Breast epithelium (tissue), 3 donors: ENCODE data around the gene BRMS1L.

Source experiments
- CTCF ChIP-seq, 3 donors: fragments of 450-650 bp; IDR thresholded peaks; one replicate each; pipeline ENCODE4 v1.5.1; 2016 to 2017; ENCODE audit warnings: antibody characterized with exemption in 3 of 3, mild to moderate bottlenecking in 3 of 3, moderate library complexity in 3 of 3
- POLR2A ChIP-seq: fragments of 450-650 bp; IDR thresholded peaks from one replicate; pipeline ENCODE4 v1.6.1; 2016; ENCODE audit warnings: antibody characterized with exemption, mild to moderate bottlenecking, moderate library complexity
- POLR2AphosphoS5 ChIP-seq, 3 donors: sonication (generic); formaldehyde crosslinking; IDR thresholded peaks; one replicate each; pipeline ENCODE4 v1.6.1; 2017; ENCODE audit warnings: antibody characterized with exemption in 3 of 3

GRCh38 chr14:35806006-35806907 is 19.9 kb upstream of the BRMS1L start:
- TF ChIP-seq CTCF (IDR thresholded peaks at IDR 0.05) (no peak), POLR2A (no peak), POLR2AphosphoS5 (IDR thresholded peaks at IDR 0.05) (no peak)
